AG04449 (cell line): ENCODE measurements around the gene RAPSN.

Source experiments
- CTCF ChIA-PET: fragments of 350-600 bp; formaldehyde crosslinking; extraction: SDS; loops from one replicate; lab custom pipeline; 2021; ENCODE audit warnings: antibody characterized with exemption; lab: Yijun Ruan, JAX
- POLR2A ChIA-PET: fragments of 400-600, 350-600 bp; formaldehyde crosslinking; extraction: SDS; loops from one replicate; lab custom pipeline; 2020; ENCODE audit warnings: antibody characterized with exemption, inconsistent platforms; lab: Yijun Ruan, JAX
- DNase-seq: peaks from one replicate; pipeline ENCODE4 v3.0.0-alpha.2; 2010; ENCODE audit warnings: low read depth, low spot score
- H3K4me3 ChIP-seq: 2 replicates; pipeline ENCODE4 v1.5.1; 2011; ENCODE audit warnings: low read depth, mild to moderate bottlenecking, control low read depth, low read length
- CTCF ChIP-seq: IDR thresholded peaks from one replicate; pipeline ENCODE4 v1.5.1; 2011; ENCODE audit warnings: mild to moderate bottlenecking, moderate library complexity, low read length, control low read depth, inconsistent platforms; ENCODE audit not compliant: insufficient read depth; ENCODE audit errors: missing control alignments

The RAPSN gene

GRCh38 chr11:47480762-47481161 lies 31.8 kb upstream of the RAPSN start:
- no peak for DNase-seq
- CTCF ChIA-PET: interaction anchor here (0.8 kb wide), 1 partner anchor 107 kb away, joined by 3 read pairs; no protein-coding TSS in a partner anchor
- POLR2A ChIA-PET: no interaction called here
- TF ChIP-seq CTCF: no peak
- no peak overlapping the region for H3K4me3 ChIP-seq

GRCh38 chr11:47478651-47479329 lies 29.9 kb upstream of the RAPSN start:
- no peak overlapping the region for H3K4me3 ChIP-seq
- DNase-seq: no peak
- CTCF ChIA-PET: interaction anchor here (0.8 to 1.3 kb wide), 3 partner anchors 14 to 75 kb away, joined by 3 to 4 read pairs (median 4); no protein-coding TSS in a partner anchor
- TF ChIP-seq CTCF: no peak
- POLR2A ChIA-PET: no interaction called here

- H3K4me3 ChIP-seq: no peak overlapping the region
- POLR2A ChIA-PET: no interaction called here
- TF ChIP-seq CTCF: no peak
- CTCF ChIA-PET: interaction anchor here (1.3 kb wide), 1 partner anchor 76 kb away, joined by 4 read pairs; no protein-coding TSS in a partner anchor
- no peak for DNase-seq
Measured at GRCh38 chr11:47477753-47478152, 28.8 kb upstream of the RAPSN start.

- TF ChIP-seq CTCF: no peak
- POLR2A ChIA-PET: no interaction called here
- CTCF ChIA-PET: interaction anchor here (1.5 kb wide), 1 partner anchor 24 kb away, joined by 4 read pairs; no protein-coding TSS in a partner anchor
- DNase-seq: no peak
- no peak overlapping the region for H3K4me3 ChIP-seq
Measured at GRCh38 chr11:47477323-47477722, 28.4 kb upstream of the RAPSN start.

GRCh38 chr11:47470671-47471070 lies 21.7 kb upstream of the RAPSN start:
- CTCF ChIA-PET: interaction anchor here (1.1 to 1.5 kb wide), 3 partner anchors 17 to 147 kb away, joined by 3 read pairs; no protein-coding TSS in a partner anchor
- DNase-seq: no peak
- H3K4me3 ChIP-seq: no peak overlapping the region
- TF ChIP-seq CTCF: no peak
- POLR2A ChIA-PET: interaction anchor here (0.7 kb wide), 1 partner anchor 28 kb away, joined by 3 read pairs; no protein-coding TSS in a partner anchor

- no peak overlapping the region for H3K4me3 ChIP-seq
- no peak for DNase-seq
- CTCF ChIA-PET: interaction anchor here (1.2 to 1.5 kb wide), 3 partner anchors 15 to 148 kb away, joined by 3 read pairs; no protein-coding TSS in a partner anchor
- TF ChIP-seq CTCF: no peak
- POLR2A ChIA-PET: no interaction called here
Measured at GRCh38 chr11:47469361-47470179, 20.6 kb upstream of the RAPSN start.
